ENCODE data around the gene COIL. TPM values are rescaled to one million over a fixed set of nuclear protein-coding genes. Genes with fewer than 3 reads are reported as not detected.

COIL gene
- total and polyA plus RNA-seq, 9 of the 15 experiments (the other 6 are each of a cell fraction or from before 2014, with no cell fraction given), result 23.9 to 41.3 (median 28.7) TPM

DNA sequence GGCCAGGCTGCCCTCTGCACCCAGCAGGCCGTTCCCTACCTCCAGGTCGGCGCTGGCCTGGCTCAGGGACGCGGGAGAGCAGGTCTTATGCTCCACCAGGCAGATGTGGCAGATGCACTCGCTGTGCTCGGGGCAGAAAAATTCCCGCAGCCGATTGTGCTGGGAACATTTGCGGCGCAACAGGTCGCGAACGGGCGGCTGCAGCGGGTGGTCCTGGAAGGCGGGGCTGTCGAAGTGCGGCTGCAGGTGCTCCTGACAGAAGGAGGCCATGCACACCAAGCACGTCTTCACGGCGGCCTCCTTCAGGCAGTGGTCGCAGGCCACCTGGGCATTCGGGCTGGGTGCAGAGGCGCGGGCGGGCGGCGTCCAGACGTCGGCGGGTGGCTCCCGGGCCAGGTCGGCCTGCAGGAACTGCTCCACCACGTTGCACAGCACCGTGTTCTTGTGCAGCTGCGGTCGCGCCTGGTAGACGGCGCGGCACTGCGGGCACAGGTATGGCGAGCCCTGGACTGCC lies 47.4 kb downstream of the COIL start (continued):
- TF ChIP-seq, protein P1, sequence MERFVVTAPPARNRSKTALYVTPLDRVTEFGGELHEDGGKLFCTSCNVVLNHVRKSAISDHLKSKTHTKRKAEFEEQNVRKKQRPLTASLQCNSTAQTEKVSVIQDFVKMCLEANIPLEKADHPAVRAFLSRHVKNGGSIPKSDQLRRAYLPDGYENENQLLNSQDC (CRISPR knock-in tag; IDR thresholded peaks at IDR 0.05), result no peak
- TF ChIP-seq KHSRP (IDR thresholded peaks at IDR 0.05) (no peak), KDM2B (CRISPR knock-in tag; IDR thresholded peaks at IDR 0.05) (no peak), NR2C1 (IDR thresholded peaks at IDR 0.05) (no peak), NR2C1 (tag; IDR thresholded peaks at IDR 0.05) (no peak)

DNA sequence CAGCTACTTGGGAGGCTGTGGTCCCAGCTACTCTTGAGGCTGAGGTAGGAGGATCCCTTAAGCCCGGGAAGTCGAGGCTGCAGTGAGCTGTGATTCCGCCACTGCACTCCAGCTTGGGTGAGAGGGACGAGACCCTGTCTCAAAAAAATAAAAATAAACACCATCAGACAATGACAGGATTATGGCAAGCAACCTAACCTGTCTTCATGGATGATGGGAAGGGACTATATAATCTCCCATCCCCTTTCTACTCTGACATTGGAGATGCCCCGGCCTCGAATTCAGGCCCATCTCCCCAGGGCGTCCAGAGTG lies 47.9 kb downstream of the COIL start:
- Histone ChIP-seq H3K27me3 (ENCODE audit: control insufficient read depth in 2 of 2, insufficient read depth in 2 of 2, low read length in 2 of 2) (no peaks in the 10 kb centered on the region), H2AFZ (ENCODE audit: low read depth, low read length) (peak overlapping the region; percentile 94), H3K9me3 (replicated peaks; ENCODE audit: control insufficient read depth, insufficient read depth, low read depth, low read length) (peaks cover 9% of the 10 kb centered on the region), H3K79me2 (ENCODE audit: control insufficient read depth, insufficient read depth, low read length) (peaks cover 59% of the 10 kb centered on the region), H3K4me1 (replicated peaks in 1 of 2; ENCODE audit: control insufficient read depth in 2 of 2, insufficient read depth in 2 of 2, low read length in 2 of 2) (peaks cover 47 to 55% of the 10 kb centered on the region in 2 experiments), H3K27ac (ENCODE audit: extremely low read depth, low read depth, low read length) (peak overlapping the region; percentile 88), H3K4me3 (peak overlapping the region; percentile 72), H4K20me1 (replicated peaks; ENCODE audit: control insufficient read depth, insufficient read depth, low read length) (0 out of 2 replicates have a peak, but pooled peaks cover 4% of the 10 kb centered on the region), H3K9ac (ENCODE audit: insufficient read depth in 1 of 2, low read depth in 2 of 2, low read length in 2 of 2) (peak overlapping the region; percentile 85 to 98), H3K4me2 (ENCODE audit: insufficient read depth, low read length) (peak overlapping the region; percentile 95), H3K9me1 (ENCODE audit: control insufficient read depth, insufficient read depth, low read length) (peaks cover 4% of the 10 kb centered on the region), H3K36me3 (ENCODE audit: control insufficient read depth, insufficient read depth, low read length) (peaks cover 28% of the 10 kb centered on the region)
- FAIRE-seq (no peak), DNase-seq (ENCODE audit: extremely low read depth in 1 of 4, low spot score in 3 of 4) (peak in 1 of 4 experiments; percentile 20), ATAC-seq (no peak)
- TF ChIP-seq, protein P2, sequence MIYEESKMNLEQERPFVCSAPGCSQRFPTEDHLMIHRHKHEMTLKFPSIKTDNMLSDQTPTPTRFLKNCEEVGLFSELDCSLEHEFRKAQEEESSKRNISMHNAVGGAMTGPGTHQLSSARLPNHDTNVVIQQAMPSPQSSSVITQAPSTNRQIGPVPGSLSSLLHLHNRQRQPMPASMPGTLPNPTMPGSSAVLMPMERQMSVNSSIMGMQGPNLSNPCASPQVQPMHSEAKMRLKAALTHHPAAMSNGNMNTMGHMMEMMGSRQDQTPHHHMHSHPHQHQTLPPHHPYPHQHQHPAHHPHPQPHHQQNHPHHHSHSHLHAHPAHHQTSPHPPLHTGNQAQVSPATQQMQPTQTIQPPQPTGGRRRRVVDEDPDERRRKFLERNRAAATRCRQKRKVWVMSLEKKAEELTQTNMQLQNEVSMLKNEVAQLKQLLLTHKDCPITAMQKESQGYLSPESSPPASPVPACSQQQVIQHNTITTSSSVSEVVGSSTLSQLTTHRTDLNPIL (CRISPR knock-in tag; IDR thresholded peaks at IDR 0.05), result no peak
- no peak for TF ChIP-seq CHD2 (IDR thresholded peaks at IDR 0.05; ENCODE audit: low read depth, low read length)
- TF ChIP-seq, protein P3, sequence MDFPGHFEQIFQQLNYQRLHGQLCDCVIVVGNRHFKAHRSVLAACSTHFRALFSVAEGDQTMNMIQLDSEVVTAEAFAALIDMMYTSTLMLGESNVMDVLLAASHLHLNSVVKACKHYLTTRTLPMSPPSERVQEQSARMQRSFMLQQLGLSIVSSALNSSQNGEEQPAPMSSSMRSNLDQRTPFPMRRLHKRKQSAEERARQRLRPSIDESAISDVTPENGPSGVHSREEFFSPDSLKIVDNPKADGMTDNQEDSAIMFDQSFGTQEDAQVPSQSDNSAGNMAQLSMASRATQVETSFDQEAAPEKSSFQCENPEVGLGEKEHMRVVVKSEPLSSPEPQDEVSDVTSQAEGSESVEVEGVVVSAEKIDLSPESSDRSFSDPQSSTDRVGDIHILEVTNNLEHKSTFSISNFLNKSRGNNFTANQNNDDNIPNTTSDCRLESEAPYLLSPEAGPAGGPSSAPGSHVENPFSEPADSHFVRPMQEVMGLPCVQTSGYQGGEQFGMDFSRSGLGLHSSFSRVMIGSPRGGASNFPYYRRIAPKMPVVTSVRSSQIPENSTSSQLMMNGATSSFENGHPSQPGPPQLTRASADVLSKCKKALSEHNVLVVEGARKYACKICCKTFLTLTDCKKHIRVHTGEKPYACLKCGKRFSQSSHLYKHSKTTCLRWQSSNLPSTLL (IDR thresholded peaks at IDR 0.05), result no peak
- TF ChIP-seq, protein P4, sequence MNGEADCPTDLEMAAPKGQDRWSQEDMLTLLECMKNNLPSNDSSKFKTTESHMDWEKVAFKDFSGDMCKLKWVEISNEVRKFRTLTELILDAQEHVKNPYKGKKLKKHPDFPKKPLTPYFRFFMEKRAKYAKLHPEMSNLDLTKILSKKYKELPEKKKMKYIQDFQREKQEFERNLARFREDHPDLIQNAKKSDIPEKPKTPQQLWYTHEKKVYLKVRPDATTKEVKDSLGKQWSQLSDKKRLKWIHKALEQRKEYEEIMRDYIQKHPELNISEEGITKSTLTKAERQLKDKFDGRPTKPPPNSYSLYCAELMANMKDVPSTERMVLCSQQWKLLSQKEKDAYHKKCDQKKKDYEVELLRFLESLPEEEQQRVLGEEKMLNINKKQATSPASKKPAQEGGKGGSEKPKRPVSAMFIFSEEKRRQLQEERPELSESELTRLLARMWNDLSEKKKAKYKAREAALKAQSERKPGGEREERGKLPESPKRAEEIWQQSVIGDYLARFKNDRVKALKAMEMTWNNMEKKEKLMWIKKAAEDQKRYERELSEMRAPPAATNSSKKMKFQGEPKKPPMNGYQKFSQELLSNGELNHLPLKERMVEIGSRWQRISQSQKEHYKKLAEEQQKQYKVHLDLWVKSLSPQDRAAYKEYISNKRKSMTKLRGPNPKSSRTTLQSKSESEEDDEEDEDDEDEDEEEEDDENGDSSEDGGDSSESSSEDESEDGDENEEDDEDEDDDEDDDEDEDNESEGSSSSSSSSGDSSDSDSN (IDR thresholded peaks at IDR 0.05; ENCODE audit: borderline replicate concordance in 1 of 2, low read depth in 2 of 2, low read length in 2 of 2), result 0 out of 4 replicates have a peak, but pooled peaks of 1 of the 2 experiments have one; percentile 12
- no TSS peak for BruUV-seq (replicated peaks)
- CTCF ChIA-PET (ENCODE audit: low intra/inter-chr PET ratio), result interaction anchor here (0.6 kb wide), 1 partner anchor 26 kb away, joined by 4 read pairs; no protein-coding TSS in a partner anchor
- POLR2A ChIA-PET, result interaction anchor here (0.8 to 1.3 kb wide), 4 partner anchors 13 to 172 kb away, joined by 3 to 6 read pairs (median 4); partner anchors contain the start of gene AKAP1
- intact Hi-C loops (cut with micrococcal nuclease) (loop anchor here (5.0 kb wide), 1 partner anchor 81 kb away; the partner anchor contains the start of genes C17orf67 and DGKE), in situ Hi-C loops (cut with MboI) (no loop called here)
- WGBS (ENCODE audit: insufficient coverage, low coverage, missing lambda C conversion rate), result 7% methylated on average over 7 of the region's 7 CpGs
